ENCODE measurements around the gene FAM78A.

DNA sequence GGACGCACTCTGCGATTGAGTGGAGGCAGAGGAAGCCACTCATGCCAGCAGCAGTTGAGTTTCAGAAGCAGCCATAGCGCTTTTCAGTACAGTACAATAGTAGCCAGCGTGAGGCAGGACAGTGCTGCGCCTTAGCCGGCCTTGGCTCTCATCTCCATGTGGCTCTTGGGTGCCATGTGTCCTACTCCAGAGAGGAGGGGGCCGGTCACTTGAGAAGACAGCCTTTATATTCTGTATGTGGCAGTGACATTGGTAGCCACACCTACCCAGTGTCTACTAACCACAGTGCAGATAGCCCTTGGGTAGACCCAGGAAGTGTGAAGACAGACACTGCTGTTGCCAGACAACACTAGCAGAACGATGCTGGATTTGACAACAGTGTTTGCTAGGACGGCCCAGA lies 42.3 kb downstream of the FAM78A start:
- TF ChIP-seq, protein P1, sequence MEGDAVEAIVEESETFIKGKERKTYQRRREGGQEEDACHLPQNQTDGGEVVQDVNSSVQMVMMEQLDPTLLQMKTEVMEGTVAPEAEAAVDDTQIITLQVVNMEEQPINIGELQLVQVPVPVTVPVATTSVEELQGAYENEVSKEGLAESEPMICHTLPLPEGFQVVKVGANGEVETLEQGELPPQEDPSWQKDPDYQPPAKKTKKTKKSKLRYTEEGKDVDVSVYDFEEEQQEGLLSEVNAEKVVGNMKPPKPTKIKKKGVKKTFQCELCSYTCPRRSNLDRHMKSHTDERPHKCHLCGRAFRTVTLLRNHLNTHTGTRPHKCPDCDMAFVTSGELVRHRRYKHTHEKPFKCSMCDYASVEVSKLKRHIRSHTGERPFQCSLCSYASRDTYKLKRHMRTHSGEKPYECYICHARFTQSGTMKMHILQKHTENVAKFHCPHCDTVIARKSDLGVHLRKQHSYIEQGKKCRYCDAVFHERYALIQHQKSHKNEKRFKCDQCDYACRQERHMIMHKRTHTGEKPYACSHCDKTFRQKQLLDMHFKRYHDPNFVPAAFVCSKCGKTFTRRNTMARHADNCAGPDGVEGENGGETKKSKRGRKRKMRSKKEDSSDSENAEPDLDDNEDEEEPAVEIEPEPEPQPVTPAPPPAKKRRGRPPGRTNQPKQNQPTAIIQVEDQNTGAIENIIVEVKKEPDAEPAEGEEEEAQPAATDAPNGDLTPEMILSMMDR (IDR thresholded peaks at IDR 0.05 in 8 of 11, conservative IDR thresholded peaks at IDR 0.05 in 3 of 11), result no peak
- TF ChIP-seq POLR2A (IDR thresholded peaks at IDR 0.05), result no peak

Measured in spleen (tissue), 7 donors.